ENCODE measurements around the gene GORASP1.

The GORASP1 gene

DNA sequence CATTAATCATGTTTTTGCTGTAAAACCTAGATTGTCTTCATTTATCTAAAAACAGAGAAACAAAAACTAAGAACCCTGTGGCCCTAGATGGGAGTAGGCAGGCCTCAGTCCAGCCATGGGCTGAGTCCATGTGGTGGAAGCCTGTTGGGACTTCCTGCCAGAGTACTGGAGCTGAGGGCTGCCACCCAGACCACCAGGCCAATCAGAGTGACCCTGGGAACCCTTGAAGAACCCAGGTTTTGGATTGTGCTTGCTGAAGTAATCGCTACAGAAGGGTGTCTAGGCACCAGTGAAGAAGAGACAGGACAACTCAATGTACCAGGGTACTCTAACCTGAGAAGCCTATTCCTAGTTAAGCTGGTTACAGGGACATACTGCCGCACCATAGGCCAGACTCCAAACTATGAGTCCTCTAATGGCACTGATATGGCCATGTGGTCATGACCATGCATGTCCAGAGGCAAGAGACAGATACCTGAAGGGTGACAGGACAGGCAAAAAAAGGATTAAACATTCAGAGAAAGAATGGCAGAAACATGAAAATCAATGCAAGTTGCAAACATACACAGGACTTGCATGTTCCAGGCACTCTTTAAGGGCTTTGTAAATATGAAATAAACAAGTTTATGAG is 33.0 kb upstream of the GORASP1 start:
- no peak for DNase-seq

GRCh38 chr3:39139442-39139841 is 32.0 kb upstream of the GORASP1 start:
- no peak for DNase-seq

DNA sequence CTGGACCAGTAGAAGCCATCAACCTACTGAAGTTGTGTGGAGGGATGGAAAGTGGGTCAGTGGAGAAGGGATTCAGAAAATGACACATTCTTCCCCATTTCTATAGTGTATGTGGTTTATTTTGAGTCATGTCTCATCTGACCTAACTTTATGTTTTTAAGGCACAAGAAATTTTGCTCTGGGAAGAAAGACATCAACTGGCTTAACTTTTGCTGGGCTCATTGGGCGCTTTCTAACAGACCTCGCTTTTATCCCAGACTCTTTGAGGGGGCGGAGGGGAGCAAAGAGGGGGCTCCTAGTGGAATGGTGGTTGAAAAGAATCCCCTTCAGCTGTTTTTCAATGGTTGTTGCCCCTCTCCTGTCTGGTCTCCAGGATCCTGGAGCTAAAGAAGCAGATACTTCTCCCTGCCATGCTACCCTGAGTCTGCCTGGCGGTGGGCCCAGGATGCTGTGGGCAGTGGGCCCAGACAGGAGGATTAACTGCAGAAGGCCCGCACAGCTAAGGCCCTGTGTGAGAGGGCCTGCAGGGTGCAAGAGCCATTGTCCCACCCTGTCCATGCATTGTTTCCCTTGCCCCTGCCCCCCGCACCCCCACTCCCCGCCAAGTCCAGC is 31.5 kb upstream of the GORASP1 start:
- no peak for DNase-seq

DNA sequence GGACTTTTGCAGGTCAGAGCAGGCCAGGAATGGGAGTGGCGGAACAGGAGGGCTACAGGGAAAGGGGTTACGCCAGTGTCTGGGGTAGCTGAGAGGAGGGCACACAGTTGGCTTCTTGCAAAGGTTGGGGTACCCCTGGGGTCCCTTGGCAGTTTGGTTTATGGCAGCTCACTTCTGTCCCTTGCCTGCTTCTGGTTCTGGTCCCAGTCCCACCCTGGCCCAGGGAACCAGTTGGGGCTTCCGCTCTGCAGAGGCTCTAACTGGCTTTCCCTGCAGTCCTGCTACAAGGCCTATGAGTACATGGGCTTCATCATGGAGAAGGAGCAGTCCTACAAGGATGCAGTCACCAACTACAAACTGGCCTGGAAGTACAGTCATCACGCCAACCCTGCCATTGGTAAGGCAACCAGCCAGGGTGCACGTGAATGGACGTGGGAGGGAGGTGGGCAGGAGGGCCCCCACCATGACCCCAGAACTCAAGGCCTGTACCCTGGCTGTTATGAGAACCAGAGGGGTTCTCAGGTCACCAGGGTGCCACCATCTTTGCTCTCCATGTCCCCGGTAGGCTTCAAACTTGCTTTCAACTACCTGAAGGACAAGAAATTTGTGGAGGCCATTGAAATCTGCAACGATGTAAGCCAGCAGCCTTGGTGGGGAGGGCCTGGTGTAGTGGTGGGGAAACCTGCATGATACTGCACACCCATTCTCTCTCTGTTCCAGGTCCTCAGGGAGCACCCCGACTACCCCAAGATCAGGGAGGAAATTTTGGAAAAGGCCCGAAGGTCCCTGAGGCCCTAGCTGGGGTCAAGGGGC is 30.8 kb upstream of the GORASP1 start:
- no peak for DNase-seq

- DNase-seq = no peak
Measured at GRCh38 chr3:39137435-39137936, 30.1 kb upstream of the GORASP1 start.

DNA sequence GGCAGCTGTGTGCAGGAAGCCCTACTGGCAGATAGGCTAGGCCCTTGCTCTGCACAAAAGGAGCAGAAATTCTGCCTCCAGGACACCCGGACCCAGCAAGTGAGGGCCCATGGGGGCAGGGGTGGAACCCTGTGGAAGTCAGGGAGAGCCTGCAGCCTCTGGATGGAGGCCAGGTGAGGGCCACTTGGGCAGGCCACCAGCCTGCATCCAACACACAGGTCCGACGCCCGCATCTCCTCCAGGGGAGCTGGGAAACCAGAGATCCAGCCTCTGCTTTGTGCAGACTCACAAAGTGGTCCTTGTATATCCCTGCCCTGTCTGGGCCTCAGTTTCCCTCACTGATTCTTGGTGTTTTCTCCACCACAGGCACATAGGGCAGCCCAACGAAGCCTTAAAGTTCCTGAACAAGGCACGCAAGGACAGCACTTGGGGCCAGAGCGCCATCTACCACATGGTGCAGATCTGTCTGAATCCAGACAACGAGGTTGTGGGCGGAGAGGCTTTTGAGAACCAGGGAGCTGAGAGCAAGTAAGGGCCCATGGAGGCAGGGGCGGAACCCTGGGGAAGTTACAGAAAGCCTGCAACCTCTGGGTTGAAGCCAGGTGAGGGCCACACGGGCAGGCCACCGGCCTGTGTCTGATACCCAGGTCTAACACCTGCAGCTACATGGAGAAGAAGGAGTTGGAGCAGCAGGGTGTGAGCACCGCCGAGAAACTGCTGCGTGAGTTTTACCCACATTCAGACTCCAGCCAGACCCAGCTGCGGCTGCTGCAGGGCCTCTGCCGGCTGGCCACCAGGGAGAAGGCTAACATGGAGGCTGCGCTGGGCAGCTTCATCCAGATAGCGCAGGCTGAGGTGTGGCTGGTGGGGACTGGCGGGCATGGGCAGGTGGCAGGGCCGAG is 29.4 kb upstream of the GORASP1 start:
- no peak for DNase-seq

DNA sequence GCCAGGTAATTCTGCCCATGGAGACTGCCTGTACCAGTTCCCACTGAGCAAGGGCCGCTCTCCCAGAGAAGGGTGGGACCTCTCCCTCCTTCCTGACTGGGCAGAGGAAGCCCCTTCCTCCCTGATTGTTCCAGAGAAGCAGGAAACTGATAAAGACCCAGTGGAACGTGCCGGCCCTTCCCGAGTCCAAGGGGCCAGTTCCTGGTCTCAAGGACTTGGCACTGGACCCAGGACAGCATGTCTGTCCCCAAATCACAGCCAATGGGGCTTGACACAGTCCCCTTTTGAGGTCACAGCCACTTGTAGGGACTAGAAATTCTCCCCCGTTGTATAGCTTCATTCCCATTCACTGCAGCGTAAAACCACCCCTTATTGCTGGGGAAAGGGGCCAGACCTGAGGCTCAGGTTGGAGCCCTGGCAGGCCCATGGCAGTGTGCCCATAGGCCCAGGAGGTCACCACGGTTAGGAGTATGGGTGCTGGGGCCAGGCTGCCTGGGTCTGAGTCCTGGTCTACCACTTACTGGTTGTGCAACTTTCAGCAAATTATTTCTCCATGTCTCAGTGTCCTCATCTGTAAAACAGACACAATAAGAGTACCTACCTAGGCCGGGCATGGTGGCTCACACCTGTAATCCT is 27.9 kb upstream of the GORASP1 start:
- DNase-seq = no peak

DNA sequence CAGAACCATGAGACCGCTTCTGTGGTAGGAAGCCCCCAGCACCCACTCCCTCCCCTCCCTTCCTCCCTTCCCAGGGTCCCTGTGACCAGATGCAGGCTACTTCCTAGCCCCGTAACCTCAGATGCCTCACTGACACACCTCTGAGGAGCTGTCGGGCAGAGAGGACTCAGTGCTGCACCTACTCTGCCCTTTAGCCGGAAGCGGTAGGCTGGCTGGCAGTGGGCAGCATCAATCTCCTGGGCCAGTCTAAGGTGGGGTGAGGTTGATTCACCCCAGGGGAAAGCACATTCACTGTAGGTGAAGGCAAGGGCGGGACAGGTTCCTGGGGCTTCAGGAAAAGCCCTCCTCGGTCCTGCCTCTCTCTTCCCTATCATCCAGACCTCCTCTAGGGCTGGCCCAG is 26.9 kb upstream of the GORASP1 start:
- DNase-seq = no peak

DNA sequence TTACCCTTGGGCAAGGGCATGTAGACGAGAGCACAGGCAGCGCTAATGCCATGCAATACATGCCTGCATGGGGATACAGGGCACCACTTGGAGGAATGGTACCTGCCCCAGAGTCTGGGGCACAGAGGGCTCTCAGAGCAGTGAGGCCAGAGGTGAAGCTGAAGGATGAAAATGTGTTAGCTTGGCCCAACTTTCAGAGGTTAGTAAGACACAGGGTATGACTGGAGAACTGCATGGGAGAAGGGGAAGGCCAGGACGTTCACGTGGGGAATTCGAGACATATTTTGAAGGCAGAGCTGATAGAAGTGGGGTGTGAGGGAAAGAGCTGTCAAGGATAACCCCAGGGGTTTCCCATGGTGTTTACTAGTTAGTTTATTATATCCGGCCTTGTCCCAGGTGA is 26.4 kb upstream of the GORASP1 start:
- DNase-seq = no peak

DNA sequence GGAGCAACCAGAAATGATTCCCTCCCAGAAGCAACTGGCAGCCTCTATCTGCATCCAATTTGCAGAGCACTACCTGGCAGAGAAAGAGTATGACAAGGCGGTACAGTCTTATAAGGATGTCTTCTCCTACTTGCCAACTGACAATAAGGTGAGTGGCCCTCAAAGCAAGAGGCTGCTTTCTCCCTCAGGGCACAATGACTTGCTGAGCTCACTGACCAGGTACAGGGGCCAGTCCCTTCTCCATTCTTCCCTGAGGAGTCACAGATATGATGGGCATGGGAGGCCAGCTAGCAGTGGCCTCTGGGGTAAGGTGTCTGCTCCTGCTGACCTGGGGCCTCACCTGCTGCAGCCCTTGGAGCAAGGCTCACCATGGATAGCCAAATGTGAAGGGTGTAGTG is 25.7 kb upstream of the GORASP1 start:
- DNase-seq = no peak

GRCh38 chr3:39132096-39133092 is 25.0 kb upstream of the GORASP1 start:
- no peak for DNase-seq

DNA sequence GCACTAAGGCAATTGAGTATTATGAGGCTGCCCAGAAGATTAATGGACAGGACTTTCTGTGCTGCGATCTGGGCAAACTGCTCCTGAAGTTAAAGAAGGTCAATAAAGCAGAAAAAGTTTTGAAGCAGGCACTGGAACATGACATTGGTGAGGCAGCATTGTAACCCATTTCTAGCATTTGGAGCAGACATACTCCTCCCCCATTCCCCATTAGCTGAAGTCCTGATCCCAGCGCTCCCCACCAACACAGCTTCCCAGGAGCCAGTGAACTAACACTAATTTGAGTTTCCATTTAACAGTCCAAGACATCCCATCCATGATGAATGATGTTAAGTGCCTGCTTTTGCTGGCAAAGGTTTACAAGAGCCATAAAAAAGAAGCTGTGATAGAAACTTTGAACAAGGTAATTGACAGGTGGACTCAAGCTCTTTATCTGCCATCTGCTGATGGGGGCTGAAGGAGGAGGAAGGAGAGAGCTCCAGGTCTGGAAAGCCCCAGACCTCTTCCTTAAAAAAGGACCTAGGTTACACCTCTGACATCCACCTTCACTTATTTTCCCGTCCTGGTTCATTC is 23.4 kb upstream of the GORASP1 start:
- DNase-seq = no peak

GRCh38 chr3:39130026-39130425 is 22.6 kb upstream of the GORASP1 start:
- DNase-seq = no peak

DNA sequence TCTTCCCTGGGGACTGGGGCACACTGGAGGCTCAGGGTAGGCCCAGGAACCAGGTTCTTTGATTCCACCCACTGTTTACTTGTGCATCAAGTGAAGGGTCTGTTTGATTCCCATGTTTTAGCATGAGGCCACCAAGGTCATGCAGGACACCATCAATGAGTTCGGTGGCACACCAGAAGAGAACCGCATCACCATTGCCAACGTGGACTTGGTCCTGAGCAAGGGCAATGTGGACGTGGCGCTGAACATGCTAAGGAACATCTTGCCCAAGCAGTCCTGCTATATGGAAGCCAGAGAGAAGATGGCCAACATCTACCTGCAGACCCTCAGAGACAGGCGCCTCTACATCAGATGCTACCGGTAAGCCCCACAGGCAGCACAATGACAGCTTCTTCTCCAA is 21.5 kb upstream of the GORASP1 start:
- DNase-seq = no peak

- no peak for DNase-seq
Measured at GRCh38 chr3:39127908-39128304, 20.5 kb upstream of the GORASP1 start.

DNA sequence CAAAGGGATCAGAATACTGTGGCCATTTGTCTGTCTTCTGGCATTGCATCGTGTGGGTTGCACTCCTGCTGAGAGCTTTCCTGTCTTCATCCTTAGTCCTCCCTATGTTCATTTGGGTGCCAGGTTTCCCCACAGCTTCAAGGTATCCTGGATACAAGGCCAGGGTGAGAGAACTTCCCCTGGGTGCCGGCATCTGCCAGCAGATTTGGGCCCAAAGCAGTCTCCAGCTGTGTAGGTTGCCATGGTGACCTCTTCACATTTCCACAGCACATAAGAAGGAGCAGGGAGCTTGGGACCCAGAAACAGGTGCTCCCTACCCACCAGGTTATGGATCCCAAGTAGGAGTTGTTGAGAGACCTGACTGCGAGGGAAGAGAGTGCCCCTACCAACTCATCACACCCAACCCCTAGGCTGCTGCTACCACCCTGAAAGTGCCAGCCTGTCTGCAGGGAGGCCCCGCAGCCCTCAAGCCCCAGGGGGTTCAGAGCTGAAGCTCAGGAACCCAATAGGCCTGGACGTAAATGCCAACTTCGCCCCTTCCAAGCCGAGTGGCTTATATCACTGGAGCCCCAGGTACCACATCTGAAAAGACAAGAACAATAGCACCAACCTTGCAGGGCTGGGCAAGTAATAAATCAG is 20.0 kb upstream of the GORASP1 start:
- DNase-seq = no peak

DNA sequence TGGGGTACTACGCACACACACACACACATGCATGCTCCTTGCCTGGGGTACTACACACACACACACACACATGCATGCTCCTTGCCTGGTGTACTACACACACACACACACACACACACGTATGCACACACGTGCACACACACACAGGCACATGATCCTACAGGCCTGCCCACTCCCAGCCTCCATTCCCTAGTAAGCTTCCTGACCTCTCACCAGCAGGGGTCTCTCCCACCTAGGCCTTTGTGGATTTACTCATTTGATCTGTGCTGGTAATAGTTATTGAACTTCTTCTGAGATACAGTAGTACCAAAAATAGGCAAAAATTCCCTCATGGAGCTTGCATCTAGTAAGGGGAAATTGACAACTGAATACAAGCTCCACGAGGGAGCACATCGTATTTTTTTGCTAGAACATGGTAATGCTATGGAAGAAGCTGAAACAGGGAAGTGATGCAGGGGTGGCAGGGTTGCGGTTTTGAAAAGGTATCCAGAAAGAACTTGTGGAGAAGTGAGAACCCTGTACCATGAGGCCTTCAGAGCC is 19.2 kb upstream of the GORASP1 start:
- no peak for DNase-seq

DNA sequence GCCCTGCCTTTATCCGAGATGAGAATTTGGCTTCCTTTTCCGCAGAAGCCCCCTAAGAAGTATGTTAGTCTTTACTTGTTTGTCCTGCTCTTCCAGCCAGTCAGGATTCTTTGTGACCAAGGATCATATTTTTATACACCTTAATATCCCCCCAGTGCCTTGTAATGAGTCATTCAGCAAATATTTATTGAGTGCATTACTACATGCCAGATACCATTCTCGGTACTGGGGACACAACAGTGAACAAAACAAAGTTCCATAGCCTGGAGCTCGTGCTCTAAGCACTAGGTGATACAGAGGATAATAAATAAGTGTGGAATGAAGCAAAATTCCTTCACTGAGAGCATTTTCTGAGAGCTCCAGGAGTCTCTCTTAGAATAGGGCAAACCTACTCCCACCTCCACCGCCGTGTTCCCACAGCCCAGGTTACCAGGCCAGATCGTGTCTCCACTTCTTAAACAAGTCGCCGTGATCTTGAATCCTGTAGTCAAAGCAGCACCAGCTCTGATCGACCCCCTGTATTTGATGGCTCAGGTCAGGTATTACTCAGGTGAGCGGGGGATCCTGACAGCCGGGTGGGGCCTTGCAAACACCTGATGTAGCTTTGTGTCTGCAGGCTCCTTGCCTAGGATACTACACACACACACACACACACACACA is 18.5 kb upstream of the GORASP1 start:
- no peak for DNase-seq

All from NCI-H1436 treated with DMSO at 0.1 percent for 48 hours (cell line).